GM18907 (cell line): ENCODE measurements around the gene OVOL2.
"Not testable (repeated sequence)": the region's sequence is repeated elsewhere in the genome, so short reads cannot be mapped to it uniquely, and the experiment has no call there.

ENCODE experiments used
- ATAC-seq: cut with Tn5 transposase; IDR thresholded peaks from one replicate; pipeline ENCODE4 v1.9.1; 2021; ENCODE audit warnings: mild to moderate bottlenecking, moderate library complexity; ENCODE audit not compliant: unreplicated experiment

The OVOL2 gene

GRCh38 chr20:18058661-18059467 lies 1.1 kb upstream of the OVOL2 start:
- ATAC-seq = no peak

- no peak for ATAC-seq
Measured at GRCh38 chr20:18057994-18058349, 256 bp upstream of the OVOL2 start.

- no peak for ATAC-seq
Measured at GRCh38 chr20:18056174-18057100, 1.3 kb downstream of the OVOL2 start.

- ATAC-seq = no peak
Measured at GRCh38 chr20:18055261-18055660, 2.5 kb downstream of the OVOL2 start.

GRCh38 chr20:18052856-18053255 lies 4.9 kb downstream of the OVOL2 start:
- no peak for ATAC-seq

- ATAC-seq = no peak
Measured at GRCh38 chr20:18050628-18051027, 7.1 kb downstream of the OVOL2 start.

- ATAC-seq = no peak
Measured at GRCh38 chr20:18048176-18048575, 9.5 kb downstream of the OVOL2 start.

- no peak for ATAC-seq
Measured at GRCh38 chr20:18046535-18046934, 11.2 kb downstream of the OVOL2 start.

GRCh38 chr20:18042229-18042628 lies 15.5 kb downstream of the OVOL2 start:
- ATAC-seq = no peak

- ATAC-seq = no peak
Measured at GRCh38 chr20:18041462-18041861, 16.3 kb downstream of the OVOL2 start.

- no peak for ATAC-seq
Measured at GRCh38 chr20:18039063-18039462, 18.7 kb downstream of the OVOL2 start.

GRCh38 chr20:18034039-18034438 lies 23.7 kb downstream of the OVOL2 start:
- no peak for ATAC-seq

- no peak for ATAC-seq
Measured at GRCh38 chr20:18032977-18033892, 24.5 kb downstream of the OVOL2 start.

- ATAC-seq = no peak
Measured at GRCh38 chr20:18031888-18032509, 25.7 kb downstream of the OVOL2 start.

- ATAC-seq = no peak
Measured at GRCh38 chr20:18031050-18031449, 26.7 kb downstream of the OVOL2 start.

GRCh38 chr20:18030020-18030419 lies 27.7 kb downstream of the OVOL2 start:
- no peak for ATAC-seq

- ATAC-seq = not testable (repeated sequence)
Measured at GRCh38 chr20:18027011-18027410, 30.7 kb downstream of the OVOL2 start.

- ATAC-seq = no peak
Measured at GRCh38 chr20:18024606-18025127, 33.0 kb downstream of the OVOL2 start.

GRCh38 chr20:18020931-18021330 lies 36.8 kb downstream of the OVOL2 start:
- ATAC-seq = no peak

- no peak for ATAC-seq
Measured at GRCh38 chr20:18019068-18019467, 38.6 kb downstream of the OVOL2 start.
